Gastroesophageal sphincter (tissue), 4 donors: ENCODE data around the gene ANKRD17. TPM values are rescaled to one million over a fixed set of nuclear protein-coding genes. Genes with fewer than 3 reads are reported as not detected.

Source experiments
- ATAC-seq: fragments of 150-250 bp; one replicate; pipeline ENCODE4 v1.9.1; 2016; ENCODE audit warnings: mild to moderate bottlenecking, moderate library complexity
- H3K27ac ChIP-seq, 4 donors: fragments of 200-600 bp; sonication (generic) in 3 of 4; 1 replicate in 3 of 4; 2 replicates in 1 of 4; pipeline ENCODE4 v1.5.1; 2016 to 2019
- H3K27me3 ChIP-seq: fragments of 200-600 bp; sonication (generic); one replicate; pipeline ENCODE4 v1.5.1; 2019
- H3K36me3 ChIP-seq, 2 donors: fragments of 200-600 bp; sonication (generic); one replicate each; pipeline ENCODE4 v1.5.1; 2019; ENCODE audit warnings: control low read depth in 1 of 2
- H3K4me1 ChIP-seq, 3 donors: fragments of 200-600 bp; sonication (generic); 1 replicate in 2 of 3; 2 replicates in 1 of 3; pipeline ENCODE4 v1.5.1; 2016 to 2019; ENCODE audit warnings: control low read depth in 2 of 3
- H3K4me3 ChIP-seq, 2 donors: fragments of 200-600 bp; sonication (generic); one replicate each; pipeline ENCODE4 v1.5.1; 2019; ENCODE audit warnings: mild to moderate bottlenecking in 1 of 2, moderate library complexity in 1 of 2
- H3K9me3 ChIP-seq, 3 donors: fragments of 200-600 bp; sonication (generic); one replicate each; pipeline ENCODE4 v1.5.1; 2017 to 2019; ENCODE audit warnings: control low read depth in 2 of 3
- EP300 ChIP-seq: sonication (generic); formaldehyde crosslinking; IDR thresholded peaks from one replicate; pipeline ENCODE4 v1.6.1; 2017; ENCODE audit warnings: antibody characterized with exemption, mild to moderate bottlenecking
- POLR2A ChIP-seq, 2 donors: fragments of 450-650 bp; IDR thresholded peaks; one replicate each; pipeline ENCODE4 v1.6.1; 2017; ENCODE audit warnings: antibody characterized with exemption in 2 of 2, mild to moderate bottlenecking in 2 of 2, moderate library complexity in 1 of 2
- POLR2AphosphoS5 ChIP-seq: sonication (generic); formaldehyde crosslinking; IDR thresholded peaks from one replicate; pipeline ENCODE4 v1.6.1; 2017; ENCODE audit warnings: antibody characterized with exemption
- WGBS, 2 donors: methylation state at CpG; one replicate each; pipeline ENCODE4 v1.1.5; 2018; ENCODE audit warnings: low coverage in 1 of 2; 5-methylcytosine and 5-hydroxymethylcytosine counted together
- total RNA-seq, 4 donors: library from RNA; depleted of rRNA; stranded (reverse); fragments of >200 nt; gene quantifications; one replicate each; pipeline ENCODE4 v1.1.0, GENCODE V29; 2016
- TF ChIP-seq, protein P1 (sequence below), 4 experiments: fragments of 200-600 bp in 2 of 4; fragments of 450-650 bp in 2 of 4; sonication (generic) in 1 of 4; IDR thresholded peaks; one replicate each; pipeline ENCODE4 v1.5.1; 2017 to 2019; ENCODE audit warnings: antibody characterized with exemption in 4 of 4, mild to moderate bottlenecking in 2 of 4, moderate library complexity in 2 of 4

ANKRD17 gene
- total RNA-seq, 4 donors from 2014 or later = 46.8 to 68.5 (median 59.1) TPM

- no peak for TF ChIP-seq EP300
- TF ChIP-seq, protein P1, sequence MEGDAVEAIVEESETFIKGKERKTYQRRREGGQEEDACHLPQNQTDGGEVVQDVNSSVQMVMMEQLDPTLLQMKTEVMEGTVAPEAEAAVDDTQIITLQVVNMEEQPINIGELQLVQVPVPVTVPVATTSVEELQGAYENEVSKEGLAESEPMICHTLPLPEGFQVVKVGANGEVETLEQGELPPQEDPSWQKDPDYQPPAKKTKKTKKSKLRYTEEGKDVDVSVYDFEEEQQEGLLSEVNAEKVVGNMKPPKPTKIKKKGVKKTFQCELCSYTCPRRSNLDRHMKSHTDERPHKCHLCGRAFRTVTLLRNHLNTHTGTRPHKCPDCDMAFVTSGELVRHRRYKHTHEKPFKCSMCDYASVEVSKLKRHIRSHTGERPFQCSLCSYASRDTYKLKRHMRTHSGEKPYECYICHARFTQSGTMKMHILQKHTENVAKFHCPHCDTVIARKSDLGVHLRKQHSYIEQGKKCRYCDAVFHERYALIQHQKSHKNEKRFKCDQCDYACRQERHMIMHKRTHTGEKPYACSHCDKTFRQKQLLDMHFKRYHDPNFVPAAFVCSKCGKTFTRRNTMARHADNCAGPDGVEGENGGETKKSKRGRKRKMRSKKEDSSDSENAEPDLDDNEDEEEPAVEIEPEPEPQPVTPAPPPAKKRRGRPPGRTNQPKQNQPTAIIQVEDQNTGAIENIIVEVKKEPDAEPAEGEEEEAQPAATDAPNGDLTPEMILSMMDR (IDR thresholded peaks at IDR 0.05) = no peak
- TF ChIP-seq POLR2AphosphoS5 = no peak
- no peak for TF ChIP-seq POLR2A (IDR thresholded peaks at IDR 0.05)
- WGBS, 2 donors = 85 to 94% methylated on average over 2 to 3 of the region's 3 CpGs
- no peak for ATAC-seq
These were observed 77.4 kb downstream of the ANKRD17 start for GRCh38 chr4:73181231-73181630.

DNA sequence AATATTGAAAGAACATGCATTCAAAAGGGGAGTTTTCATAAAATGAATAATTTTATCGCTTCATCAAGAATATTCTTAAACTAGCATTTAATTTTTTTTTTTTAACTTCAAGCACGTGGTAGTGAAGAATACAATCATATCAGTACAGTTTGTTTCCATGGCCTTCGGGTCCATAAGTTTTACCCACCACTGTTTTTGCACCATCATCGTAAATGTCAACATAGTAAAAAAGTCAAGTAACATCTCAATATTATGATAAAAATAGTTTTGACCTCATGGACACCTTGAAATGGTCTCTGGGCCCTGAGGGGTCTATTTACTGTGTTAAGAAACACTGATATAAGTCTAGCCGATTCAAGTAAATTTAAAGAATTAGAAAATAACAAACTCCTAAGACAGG is 80.2 kb downstream of the ANKRD17 start:
- Histone ChIP-seq H3K4me3 (no peak overlapping the region), H3K27me3 (no peaks in the 10 kb centered on the region), H3K27ac (no peak overlapping the region), H3K9me3 (peaks cover 0 to 5% (median 0%) of the 10 kb centered on the region in 3 donors), H3K36me3 (peaks cover 0 to 15% of the 10 kb centered on the region in 2 donors), H3K4me1 (peaks cover 0 to 9% (median 0%) of the 10 kb centered on the region in 3 donors)
- WGBS, 2 donors = 92% methylated on average over 5 of the region's 5 CpGs
- TF ChIP-seq EP300 = no peak
- TF ChIP-seq, protein P1 (IDR thresholded peaks at IDR 0.05) = no peak
- no peak for TF ChIP-seq POLR2AphosphoS5
- no peak for TF ChIP-seq POLR2A (IDR thresholded peaks at IDR 0.05)
- no peak for ATAC-seq

More at GRCh38 chr4:73181231-73181630, 77.4 kb downstream of the ANKRD17 start:
- no peak overlapping the region for H3K4me3 ChIP-seq
- no peaks in the 10 kb centered on the region for H3K9me3 ChIP-seq
- no peaks in the 10 kb centered on the region for H3K27me3 ChIP-seq
- no peak overlapping the region for H3K27ac ChIP-seq
- H3K4me1 ChIP-seq = peaks cover 0 to 9% (median 0%) of the 10 kb centered on the region in 3 donors
- peaks cover 0 to 4% of the 10 kb centered on the region in 2 donors for H3K36me3 ChIP-seq

GRCh38 chr4:73172161-73172560 is 86.4 kb downstream of the ANKRD17 start:
- Histone ChIP-seq H3K4me1 (no peaks in the 10 kb centered on the region), H3K27me3 (no peaks in the 10 kb centered on the region), H3K9me3 (peaks cover 0 to 5% (median 0%) of the 10 kb centered on the region in 3 donors), H3K4me3 (no peak overlapping the region), H3K36me3 (peaks cover 0 to 77% of the 10 kb centered on the region in 2 donors), H3K27ac (no peak overlapping the region)
- TF ChIP-seq EP300 (no peak), POLR2A (IDR thresholded peaks at IDR 0.05) (no peak), POLR2AphosphoS5 (no peak)
- TF ChIP-seq, protein P1 (IDR thresholded peaks at IDR 0.05) = no peak
- ATAC-seq = no peak
- WGBS, 2 donors = 65 to 90% methylated on average over 2 of the region's 2 CpGs

DNA sequence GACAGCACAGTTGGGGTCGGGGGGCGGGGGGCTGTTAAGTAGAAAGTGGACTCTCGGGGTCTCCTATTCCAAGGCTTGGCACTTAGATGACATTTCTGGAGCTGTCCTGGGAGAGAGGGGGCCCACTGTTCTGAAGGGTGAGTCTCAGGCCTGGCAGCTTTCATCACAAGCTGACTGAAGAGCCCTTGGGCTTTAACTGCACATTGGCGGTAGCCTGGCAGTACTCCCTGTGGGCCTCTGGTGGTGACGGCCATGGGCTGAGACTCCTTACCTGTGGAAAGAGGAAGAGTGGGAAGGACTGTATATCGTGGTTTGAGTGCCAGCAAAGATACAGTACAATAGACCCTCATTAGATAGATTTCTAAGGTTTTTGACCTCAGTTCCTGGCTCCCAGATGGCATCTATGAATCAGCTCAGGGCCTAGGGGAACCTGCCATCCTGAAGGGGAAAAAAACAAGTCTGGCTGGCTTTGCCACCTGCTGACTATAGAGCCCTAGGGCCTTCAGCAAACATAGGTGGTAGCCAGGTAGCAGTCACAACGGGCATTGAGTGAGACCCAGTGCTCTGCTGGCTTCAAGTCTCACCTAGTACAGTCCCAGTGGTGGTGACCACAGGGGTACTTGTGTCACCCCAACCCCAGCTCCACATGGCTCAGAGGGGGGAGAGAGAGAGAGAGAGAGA is 87.9 kb downstream of the ANKRD17 start:
- no peak for ATAC-seq
- TF ChIP-seq, protein P1 (IDR thresholded peaks at IDR 0.05) = no peak
- TF ChIP-seq EP300 (no peak), POLR2AphosphoS5 (no peak)
- H3K27ac ChIP-seq = no peak overlapping the region
- H3K36me3 ChIP-seq = peaks cover 0 to 83% of the 10 kb centered on the region in 2 donors
- WGBS, 2 donors = no CpG with 5 or more reads among the region's 7 CpGs
- no peaks in the 10 kb centered on the region for H3K4me1 ChIP-seq
- no peaks in the 10 kb centered on the region for H3K27me3 ChIP-seq
- no peak overlapping the region for H3K4me3 ChIP-seq
- H3K9me3 ChIP-seq = peaks cover 0 to 15% (median 0%) of the 10 kb centered on the region in 3 donors

- TF ChIP-seq, protein P1 (IDR thresholded peaks at IDR 0.05) = no peak
- no peak for TF ChIP-seq POLR2AphosphoS5
- no peak for TF ChIP-seq EP300
- no peaks in the 10 kb centered on the region for H3K27me3 ChIP-seq
- no peak overlapping the region for H3K27ac ChIP-seq
- H3K36me3 ChIP-seq = peaks cover 0 to 73% of the 10 kb centered on the region in 2 donors
- H3K4me1 ChIP-seq = no peaks in the 10 kb centered on the region
- no peak for ATAC-seq
- H3K9me3 ChIP-seq = peaks cover 0 to 10% (median 0%) of the 10 kb centered on the region in 3 donors
- no peak overlapping the region for H3K4me3 ChIP-seq
These were observed 92.4 kb downstream of the ANKRD17 start for GRCh38 chr4:73166212-73166611.
